ENCODE results near the gene NECTIN4. TPM values are rescaled to one million over a fixed set of nuclear protein-coding genes. Genes with fewer than 3 reads are reported as not detected.
A peak's percentile ranks its signal among the peaks of the same experiment; 100 is the strongest.

The NECTIN4 gene
- total and polyA plus RNA-seq, 2 of the 8 experiments (the other 6 are each of a cell fraction or from before 2014, with no cell fraction given), result 0.19 to 0.71 TPM

- TF ChIP-seq GABPA (IDR thresholded peaks at IDR 0.05; ENCODE audit: borderline replicate concordance, insufficient read depth, low read length), result no peak
- TF ChIP-seq SIRT6 (IDR thresholded peaks at IDR 0.05; ENCODE audit: low read length), result no peak
- no peak for TF ChIP-seq SP1 (IDR thresholded peaks at IDR 0.05; ENCODE audit: low read depth, low read length)
- TF ChIP-seq YY1 (IDR thresholded peaks at IDR 0.05; ENCODE audit: low read depth, low read length), result no peak
- no peak for TF ChIP-seq RNF2 (IDR thresholded peaks at IDR 0.05; ENCODE audit: borderline replicate concordance, low read depth, low read length, missing control alignments, poor library complexity, severe bottlenecking)
- TF ChIP-seq EGR1 (IDR thresholded peaks at IDR 0.05; ENCODE audit: borderline replicate concordance, low read depth, low read length), result no peak
- TF ChIP-seq SUZ12 (IDR thresholded peaks at IDR 0.05; ENCODE audit: low read length), result no peak
- TF ChIP-seq EP300 (IDR thresholded peaks at IDR 0.05; ENCODE audit: borderline replicate concordance in 1 of 2, low read depth in 2 of 2, low read length in 2 of 2), result no peak
- TF ChIP-seq ATF3 (IDR thresholded peaks at IDR 0.05; ENCODE audit: insufficient read depth, low read depth, low read length), result no peak
- no peak for FAIRE-seq
- POLR2A ChIA-PET (ENCODE audit: partially characterized antibody), result no interaction called here
These were observed 11.9 kb downstream of the NECTIN4 start for GRCh38 chr1:161077426-161077825.

More at GRCh38 chr1:161077426-161077825, 11.9 kb downstream of the NECTIN4 start:
- no peak overlapping the region for H4K8ac ChIP-seq (ENCODE audit: extremely low read depth, insufficient read depth, low read length)
- H2AFZ ChIP-seq (ENCODE audit: low read length), result no peak overlapping the region
- no peak overlapping the region for H3K14ac ChIP-seq (ENCODE audit: insufficient read length)
- no peaks in the 10 kb centered on the region for H4K20me1 ChIP-seq (replicated peaks in 1 of 2; ENCODE audit: control insufficient read depth in 1 of 2, insufficient read depth in 2 of 2, low read length in 2 of 2)
- H3K4me3 ChIP-seq (ENCODE audit: extremely low read depth in 1 of 4, insufficient read depth in 2 of 4, low read depth in 3 of 4, low read length in 4 of 4), result no peak overlapping the region
- H2BK120ac ChIP-seq (replicated peaks; ENCODE audit: low read depth, low read length), result no peak overlapping the region
- H2BK15ac ChIP-seq (ENCODE audit: low read length), result 0 out of 2 replicates have a peak overlapping the region, but pooled peaks have one; percentile 32
- H2BK12ac ChIP-seq (ENCODE audit: low read depth, low read length), result no peak overlapping the region
- no peak overlapping the region for H3K18ac ChIP-seq (ENCODE audit: extremely low read depth, low read length)
- no peaks in the 10 kb centered on the region for H3K23me2 ChIP-seq (ENCODE audit: low read depth, low read length)
- H3K27me3 ChIP-seq (replicated peaks in 1 of 4; ENCODE audit: control insufficient read depth in 3 of 4, extremely low read depth in 1 of 4, insufficient read depth in 3 of 4, low read length in 3 of 4), result no peaks in the 10 kb centered on the region
- H3K4me1 ChIP-seq (replicated peaks in 1 of 4; ENCODE audit: control insufficient read depth in 3 of 4, insufficient read depth in 4 of 4, low read length in 3 of 4), result no peaks in the 10 kb centered on the region; a peak in 3 of 7 replicates
- H2BK20ac ChIP-seq (ENCODE audit: low read length), result no peak overlapping the region
- no peak overlapping the region for H4K5ac ChIP-seq (ENCODE audit: insufficient read length, low read depth, low read length)
- H3K27ac ChIP-seq (ENCODE audit: low read depth, low read length), result no peak overlapping the region
- no peaks in the 10 kb centered on the region for H3K9me3 ChIP-seq (ENCODE audit: insufficient read depth in 2 of 2, low read depth in 1 of 2, low read length in 1 of 2)
- no peaks in the 10 kb centered on the region for H3K36me3 ChIP-seq (ENCODE audit: control insufficient read depth in 2 of 4, insufficient read depth in 4 of 4, low read length in 3 of 4)
- H3K4me2 ChIP-seq (ENCODE audit: insufficient read depth in 1 of 2, low read depth in 2 of 2, low read length in 2 of 2), result no peak overlapping the region
- H3K79me1 ChIP-seq (ENCODE audit: low read depth, low read length), result no peaks in the 10 kb centered on the region
- H3K4ac ChIP-seq (replicated peaks; ENCODE audit: insufficient read length, low read depth, low read length), result no peak overlapping the region
- no peak overlapping the region for H3K56ac ChIP-seq (replicated peaks; ENCODE audit: insufficient read length, low read depth, low read length)
- no peak overlapping the region for H3K9ac ChIP-seq (replicated peaks in 1 of 4; ENCODE audit: extremely low read depth in 1 of 4, low read depth in 3 of 4, low read length in 3 of 4)
- H3K79me2 ChIP-seq (ENCODE audit: control insufficient read depth in 1 of 2, insufficient read depth in 2 of 2, low read length in 2 of 2), result no peaks in the 10 kb centered on the region
- 91% methylated on average over 8 of the region's 9 CpGs; no CpG with 5 or more reads in 1 of the 2 experiments for WGBS, 2 experiments (ENCODE audit: extremely low coverage in 1 of 2, insufficient coverage in 1 of 2, insufficient read length in 1 of 2, insufficient replicate concordance in 2 of 2, low coverage in 1 of 2, low lambda C conversion rate in 2 of 2, missing lambda C conversion rate in 1 of 2)
- DNase-seq (ENCODE audit: low read depth in 1 of 2, low spot score in 2 of 2), result no peak
- CTCF ChIA-PET (ENCODE audit: partially characterized antibody), result interaction anchor here (0.6 to 17.8 kb wide), 3 partner anchors 20 to 73 kb away, joined by 3 to 282 read pairs (median 3); partner anchors contain the start of gene KLHDC9
- H2BK5ac ChIP-seq (ENCODE audit: low read depth, low read length), result peak overlapping the region; percentile 8; the same call in 1 of the 2 replicates
- no peak overlapping the region for H4K91ac ChIP-seq (replicated peaks; ENCODE audit: insufficient read length, low read length)
- no peak overlapping the region for H2AK5ac ChIP-seq (ENCODE audit: low read depth, low read length)
- no peak overlapping the region for H3K23ac ChIP-seq (ENCODE audit: insufficient read length)
